Amygdala (tissue), 56 donors: Measurements from ENCODE around the gene BNIP3.
"Not testable (repeated sequence)": the region's sequence is repeated elsewhere in the genome, so short reads cannot be mapped to it uniquely, and the experiment has no call there.

Source experiments
- DNase-seq, 56 donors: peaks; one replicate each; lab custom pipeline; 2025; lab: John Stamatoyannopoulos, UW

The BNIP3 gene

DNA sequence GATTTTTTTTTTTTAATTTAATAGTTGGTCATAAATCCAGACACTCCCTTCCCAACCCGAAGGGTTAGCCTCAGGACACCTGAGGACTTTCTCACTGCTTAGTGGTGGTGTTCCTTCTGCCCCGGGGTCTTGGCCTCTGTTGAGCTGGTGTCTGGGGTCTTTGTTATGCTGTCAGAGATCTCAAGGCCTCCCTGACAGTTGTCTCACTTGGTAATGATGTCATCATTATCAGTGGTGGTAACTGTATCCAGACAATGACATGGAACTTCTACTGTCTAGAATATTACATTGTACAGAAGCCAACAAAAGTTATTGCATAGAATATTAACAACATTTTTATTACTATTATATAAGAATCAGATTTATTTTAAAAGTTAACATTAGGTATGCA, 48.0 kb downstream of the BNIP3 start:
- DNase-seq = no peak

DNA sequence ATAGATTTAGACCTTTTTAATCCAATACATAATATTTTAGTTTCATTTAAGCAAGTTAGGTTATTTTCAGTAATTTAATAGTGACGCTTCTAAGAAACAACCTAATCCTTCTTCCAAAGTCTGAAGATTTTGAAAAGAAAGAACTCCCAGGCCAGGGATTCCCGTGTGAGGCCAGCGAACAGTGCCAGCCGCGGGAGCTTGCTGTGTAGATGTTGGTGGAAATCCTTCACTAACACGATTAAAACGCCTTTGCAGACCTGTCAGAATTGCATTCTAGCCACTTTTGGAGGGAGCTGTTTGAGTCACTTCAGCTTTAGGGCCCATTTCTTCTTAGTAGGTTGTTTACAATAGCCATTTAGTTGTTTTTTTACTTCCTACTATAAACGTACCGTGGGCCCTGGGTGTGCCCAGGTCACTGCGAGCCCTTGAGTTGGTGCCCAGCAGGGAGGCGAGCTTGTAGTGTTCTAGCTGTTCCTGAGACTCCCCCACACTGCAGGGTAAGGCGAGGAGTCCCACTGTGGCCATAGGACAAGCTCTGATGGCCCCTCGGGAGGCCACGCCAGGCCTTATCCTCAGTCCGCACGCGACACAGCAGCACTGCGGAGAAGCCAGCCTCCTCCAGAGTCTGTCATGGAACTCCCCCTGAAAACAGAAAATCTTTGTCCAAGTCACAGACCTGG, 48.6 kb downstream of the BNIP3 start:
- DNase-seq = no peak

DNA sequence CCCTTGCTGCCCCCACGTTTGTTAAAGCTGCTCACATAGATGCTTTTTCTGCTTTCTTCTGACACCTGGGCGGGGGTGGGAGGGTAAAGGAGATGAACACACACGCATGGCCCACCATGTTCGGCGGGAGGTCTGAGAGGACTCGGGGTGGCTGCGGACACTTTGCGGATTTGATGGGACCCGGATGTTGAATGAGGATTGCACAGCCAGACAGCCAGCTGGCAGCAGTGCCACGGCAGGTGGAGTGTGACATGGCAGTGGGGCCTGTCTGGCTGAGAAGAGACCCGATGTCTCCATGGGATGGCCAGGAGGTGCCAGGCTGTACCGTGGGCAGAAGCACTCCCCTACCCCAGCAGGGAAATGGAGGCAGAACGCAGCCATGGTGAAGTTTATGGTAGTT, 49.7 kb downstream of the BNIP3 start:
- no peak for DNase-seq

DNA sequence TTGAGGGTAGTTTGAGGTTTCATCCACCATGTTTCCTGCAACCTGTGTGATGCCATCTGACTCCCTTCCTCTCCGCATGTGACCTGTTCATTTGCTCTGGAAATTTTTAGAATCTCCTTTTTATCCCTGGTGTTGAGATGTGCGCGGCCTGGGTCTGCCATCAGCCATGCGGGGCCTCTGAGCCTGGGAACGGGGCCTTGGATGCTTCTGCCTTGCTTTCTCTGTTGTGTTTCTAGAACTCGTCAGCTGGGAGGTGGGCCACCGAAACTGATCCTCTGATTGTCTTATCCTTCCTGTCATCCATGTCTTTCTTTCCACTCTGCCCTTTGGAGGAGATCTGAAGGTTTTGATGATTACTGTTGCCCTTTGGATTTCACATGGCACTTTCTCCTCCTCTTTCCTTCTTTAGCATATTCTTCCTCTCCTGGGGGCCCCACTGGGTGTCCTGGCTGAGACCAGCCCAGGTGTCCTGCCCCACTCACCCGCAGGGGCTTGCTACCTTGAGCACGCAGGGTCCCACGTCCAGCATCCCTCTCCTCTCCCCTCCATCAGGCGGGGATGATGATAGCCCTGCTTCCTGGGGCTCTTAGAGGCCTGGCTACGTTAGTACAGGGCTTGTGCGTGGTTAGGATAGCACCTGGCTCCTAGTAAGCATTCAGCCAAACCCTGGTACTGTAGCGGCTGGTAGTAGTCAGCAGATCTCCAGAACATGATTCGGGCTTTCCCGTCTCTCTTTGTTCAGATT, 51.0 kb downstream of the BNIP3 start:
- DNase-seq = no peak

DNA sequence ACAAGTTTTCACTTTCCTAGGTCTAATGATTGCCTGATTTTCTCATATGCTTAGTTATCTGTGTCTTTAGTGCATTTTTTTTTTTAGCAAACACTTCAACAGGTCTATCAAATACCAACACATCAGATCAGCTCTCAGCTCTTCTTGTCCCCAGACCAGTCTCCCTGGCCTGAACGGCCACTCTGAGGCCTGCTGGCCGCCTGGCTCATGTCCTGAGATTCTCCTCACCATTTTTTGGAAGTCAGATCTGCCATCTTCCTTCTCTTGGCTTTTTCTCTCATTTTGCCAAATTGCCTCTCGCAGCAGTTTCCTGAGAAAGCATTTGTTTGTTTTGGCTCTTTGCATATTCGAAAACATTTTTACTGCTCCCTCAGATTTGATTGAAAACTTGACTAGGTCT, 51.6 kb downstream of the BNIP3 start:
- no peak for DNase-seq

DNA sequence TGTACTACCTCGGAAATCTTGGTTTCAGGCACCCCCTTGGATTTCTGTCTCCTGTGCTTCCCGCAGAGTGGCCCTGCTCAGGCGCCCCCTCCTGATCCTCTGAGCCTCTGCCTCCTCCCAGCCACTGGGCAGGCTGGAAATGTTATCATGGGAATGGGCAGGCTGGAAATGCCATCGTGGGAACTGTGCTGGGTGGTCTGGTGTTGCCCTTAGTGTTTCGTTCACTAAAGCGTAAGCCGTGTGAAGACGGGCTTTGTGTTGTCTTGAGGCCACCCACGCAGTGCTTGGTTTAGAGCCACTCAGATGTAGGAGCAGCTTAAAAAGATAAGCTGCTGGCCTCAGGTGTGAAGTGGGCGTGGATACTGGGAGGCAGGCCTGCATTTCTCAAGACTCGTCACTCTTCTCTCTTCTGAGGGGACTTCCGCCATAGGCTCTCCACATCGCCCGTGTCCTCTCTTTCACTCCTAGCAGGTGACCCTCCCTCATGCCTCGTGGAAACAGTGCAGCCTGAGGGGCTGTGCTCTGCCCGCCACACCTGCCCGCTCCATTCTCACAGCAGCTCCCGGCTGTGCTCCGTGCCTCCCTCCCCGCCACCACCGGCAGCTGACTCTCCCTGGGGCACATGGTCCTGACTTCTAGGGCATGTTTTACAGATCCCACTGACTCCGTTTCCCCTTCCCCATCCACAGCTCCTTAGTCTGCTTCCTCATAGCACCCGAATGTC, 52.4 kb downstream of the BNIP3 start:
- no peak for DNase-seq

DNA sequence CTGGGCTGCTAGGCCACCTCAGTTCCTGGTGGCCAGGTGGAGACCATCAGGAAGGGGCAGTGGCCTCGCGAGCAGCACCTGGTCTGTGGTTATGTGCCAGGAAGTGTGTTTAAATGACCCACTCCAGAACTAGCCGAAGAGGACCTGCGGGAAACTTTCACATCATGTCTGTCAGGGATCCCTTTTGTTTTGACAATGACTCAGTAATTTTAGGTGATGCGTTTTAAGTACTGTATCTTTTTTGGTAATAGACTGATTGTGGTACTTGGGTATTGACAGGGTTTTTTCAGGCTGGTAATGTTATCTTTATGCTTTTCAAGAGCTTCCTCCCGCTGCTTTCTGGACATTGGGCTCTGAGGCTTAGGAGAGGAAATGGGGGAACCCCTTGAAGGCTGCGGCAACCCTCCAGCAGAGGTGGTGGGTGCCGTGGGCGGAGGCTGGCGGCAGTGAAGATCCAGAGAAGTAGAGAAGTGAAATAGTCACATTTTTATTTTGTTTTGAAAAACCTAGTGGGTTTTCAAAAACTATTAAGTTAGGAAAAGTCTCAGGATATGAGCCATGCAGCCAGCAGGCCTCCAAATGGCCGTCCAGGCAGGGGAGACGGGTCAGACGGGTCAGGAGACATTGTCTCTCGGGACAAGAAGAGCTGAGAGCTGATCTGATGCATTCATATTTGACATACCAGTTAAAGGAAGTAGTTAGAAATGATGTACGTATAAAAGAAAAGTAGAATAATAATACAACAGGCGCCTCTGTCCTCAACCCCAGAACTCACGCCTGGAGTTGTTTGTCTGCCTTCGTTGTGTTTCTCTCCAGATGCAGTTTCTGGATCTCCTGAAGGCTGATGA, 53.3 kb downstream of the BNIP3 start:
- no peak for DNase-seq

DNA sequence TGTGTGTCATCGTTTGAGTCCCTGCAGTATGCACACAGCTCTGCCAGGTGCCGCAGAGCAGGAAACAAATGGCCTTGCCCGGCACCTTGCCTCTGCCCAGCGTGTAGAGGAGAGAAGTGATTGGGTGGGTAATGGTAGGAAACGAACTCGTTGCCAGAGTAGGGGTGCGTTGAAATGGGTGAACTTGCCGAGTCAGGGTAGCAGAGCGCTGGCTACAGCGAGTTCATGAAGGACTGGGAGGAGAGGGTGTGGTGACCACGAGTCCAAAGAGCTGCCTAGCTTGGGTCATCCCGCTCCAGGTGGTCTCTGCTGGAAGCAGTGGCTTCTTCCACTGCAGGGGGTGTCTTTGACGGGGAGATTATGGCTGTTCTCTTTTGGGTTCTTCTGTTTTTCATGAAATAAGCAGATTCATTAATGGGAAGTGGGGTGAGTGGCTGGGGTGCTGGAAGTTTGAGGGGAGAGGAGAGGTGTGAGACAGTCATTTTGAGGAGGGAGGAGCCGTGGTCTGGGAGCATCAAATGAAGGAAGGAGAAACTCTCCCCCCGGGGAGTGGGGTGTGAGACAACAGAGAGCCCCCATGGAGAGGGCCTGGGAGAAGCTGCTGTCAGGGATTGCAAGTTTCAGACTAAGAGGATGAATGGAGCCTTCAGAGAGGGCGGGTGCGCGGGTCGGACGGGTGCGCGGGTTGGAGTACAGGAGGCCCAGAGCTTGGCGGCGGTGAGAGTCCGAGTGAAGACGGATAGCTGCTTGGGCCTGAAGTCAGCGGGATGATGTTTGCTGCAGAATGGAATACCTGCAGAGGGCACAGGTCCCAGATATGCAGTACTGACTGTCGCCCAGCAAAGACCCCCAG, 54.8 kb downstream of the BNIP3 start:
- no peak for DNase-seq

DNA sequence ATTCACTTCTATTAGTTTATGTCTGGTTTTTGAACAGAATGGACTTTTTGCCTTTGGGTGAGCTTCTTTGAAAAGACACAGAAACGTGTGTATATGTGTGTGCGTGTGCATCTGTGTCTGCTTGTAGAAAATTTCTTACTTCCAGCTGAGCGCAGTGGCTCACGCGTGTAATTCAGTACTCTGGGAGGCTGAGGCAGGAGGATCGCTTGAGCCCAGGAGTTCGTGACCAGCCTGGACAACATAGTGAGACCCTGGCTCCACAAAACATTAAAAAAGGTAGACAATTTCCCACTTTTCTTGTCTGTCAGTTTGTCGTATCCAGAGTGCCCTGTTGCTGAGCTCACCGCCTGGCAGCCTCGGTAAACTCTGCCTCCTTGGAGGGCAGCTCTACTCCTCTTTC, 55.5 kb downstream of the BNIP3 start:
- no peak for DNase-seq

DNA sequence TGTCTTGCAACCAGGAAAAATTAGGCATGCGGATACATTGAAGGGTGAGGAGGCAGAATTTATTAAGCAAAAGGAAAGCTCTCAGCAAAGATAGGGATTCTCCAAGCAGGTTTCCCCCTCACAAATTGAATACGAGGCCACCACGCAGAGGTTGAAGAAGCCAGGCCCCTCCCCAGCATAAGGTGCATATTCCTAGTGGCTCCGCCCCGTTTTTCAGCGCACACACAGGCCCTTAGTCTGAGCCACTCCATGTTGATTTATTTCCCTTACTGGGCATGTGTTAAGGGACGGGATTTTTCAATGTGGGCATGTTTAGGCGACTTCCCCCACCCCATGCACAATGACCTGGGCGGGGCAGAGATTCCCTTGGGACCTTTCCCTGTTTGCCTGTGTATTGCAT, 56.0 kb downstream of the BNIP3 start:
- DNase-seq = no peak

DNA sequence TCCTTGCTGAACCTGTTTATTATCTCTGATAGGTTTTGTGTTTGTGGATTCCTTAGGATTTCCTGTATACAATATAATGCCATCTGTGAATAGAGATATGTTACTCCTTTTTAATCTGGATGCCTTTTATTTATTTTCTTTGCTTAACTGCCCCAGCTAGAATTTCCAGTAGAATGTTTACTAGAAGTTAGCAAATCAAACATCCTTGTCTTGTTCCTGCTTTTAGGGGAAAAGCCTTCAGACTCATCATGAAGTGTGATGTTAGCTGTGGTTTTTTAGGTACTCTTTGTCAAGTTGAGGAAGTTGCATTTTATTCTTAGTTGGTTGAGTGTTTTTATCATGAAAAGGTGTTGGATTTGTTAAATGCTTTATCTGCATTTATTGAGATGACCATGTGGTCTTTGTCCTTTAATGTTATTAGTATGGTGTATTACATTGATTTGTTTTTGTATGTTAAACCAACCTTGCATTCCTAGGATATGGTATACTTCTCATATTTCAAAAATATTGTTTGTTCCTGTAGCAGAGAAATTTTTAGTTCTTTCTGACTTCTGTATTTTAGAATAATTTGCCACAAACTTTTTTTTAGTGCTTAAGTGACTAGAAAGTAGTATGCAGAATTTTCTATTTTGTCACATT, 56.6 kb downstream of the BNIP3 start:
- no peak for DNase-seq

DNA sequence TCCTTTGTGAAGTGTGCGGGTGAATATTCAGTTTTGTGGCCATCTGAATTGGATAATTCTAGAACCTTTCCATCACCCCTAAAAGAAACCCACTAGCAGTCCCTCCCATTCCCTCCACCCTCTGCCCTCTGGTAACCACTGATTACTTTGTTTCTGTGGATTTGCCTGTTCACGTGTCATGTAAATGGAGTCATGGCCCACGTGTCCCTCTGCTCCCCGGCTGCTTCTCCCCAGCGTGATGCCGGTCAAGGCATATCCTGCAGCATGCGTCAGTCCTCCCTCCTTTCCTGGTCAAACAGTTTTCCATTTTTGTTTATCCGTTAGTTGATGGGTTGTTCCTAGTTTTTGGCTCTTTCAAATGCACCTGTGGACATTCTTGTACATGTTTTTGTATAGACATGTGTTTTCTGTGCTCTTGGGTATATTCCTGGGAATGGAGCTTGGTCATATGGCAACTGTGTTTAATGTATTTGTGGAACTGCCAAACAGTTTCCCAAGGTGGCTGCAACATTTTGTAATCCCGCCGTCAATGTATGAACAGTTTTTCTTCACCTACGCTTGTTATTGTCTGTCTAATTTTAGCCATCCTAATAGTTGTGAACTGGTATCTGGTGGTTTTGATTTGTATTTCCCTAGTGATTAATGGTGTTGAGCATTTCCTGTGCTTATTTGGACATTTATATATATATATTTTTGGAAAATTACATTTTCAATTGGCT, 58.5 kb downstream of the BNIP3 start:
- no peak for DNase-seq

DNA sequence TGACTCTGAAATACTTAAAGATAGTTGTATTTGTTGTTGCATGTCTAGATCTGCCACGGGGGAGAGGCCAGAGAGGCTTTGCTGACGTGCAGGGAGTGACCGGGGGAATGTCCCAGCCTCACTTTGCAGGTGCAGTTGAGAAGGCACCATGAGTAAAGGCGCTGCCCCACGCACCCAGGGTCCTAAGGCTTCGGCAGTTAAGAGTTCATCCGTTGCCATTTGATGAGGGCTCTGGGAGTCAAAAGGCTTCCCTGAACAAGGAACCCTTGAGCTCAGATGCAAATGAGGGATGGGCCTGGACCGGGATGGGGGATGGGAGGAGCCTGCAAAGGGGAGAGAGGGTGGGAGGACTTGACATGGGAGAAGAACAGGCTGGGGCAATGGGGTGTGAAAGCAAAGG, 60.5 kb downstream of the BNIP3 start:
- DNase-seq = peak in 14 of 56 donors; percentile 12 to 47 (median 30)

DNA sequence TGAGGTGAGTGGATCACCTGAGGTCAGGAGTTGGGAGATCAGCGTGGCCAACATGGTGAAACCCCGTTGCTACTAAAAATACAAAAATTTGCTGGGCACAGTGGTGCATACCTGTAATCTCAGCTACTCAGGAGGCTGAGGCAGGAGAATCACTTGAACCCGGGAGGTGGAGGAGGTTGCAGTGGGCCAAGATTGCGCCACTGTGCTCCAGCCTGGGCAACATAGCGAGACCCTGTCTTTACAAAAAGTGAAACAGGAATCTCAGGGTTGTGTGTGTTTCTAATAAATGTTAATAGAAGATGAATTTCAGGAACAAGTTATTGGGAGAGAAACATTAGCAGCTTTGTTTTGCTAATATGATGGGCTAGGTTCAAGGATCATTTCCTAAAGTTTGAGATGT, 61.0 kb downstream of the BNIP3 start:
- no peak for DNase-seq

DNA sequence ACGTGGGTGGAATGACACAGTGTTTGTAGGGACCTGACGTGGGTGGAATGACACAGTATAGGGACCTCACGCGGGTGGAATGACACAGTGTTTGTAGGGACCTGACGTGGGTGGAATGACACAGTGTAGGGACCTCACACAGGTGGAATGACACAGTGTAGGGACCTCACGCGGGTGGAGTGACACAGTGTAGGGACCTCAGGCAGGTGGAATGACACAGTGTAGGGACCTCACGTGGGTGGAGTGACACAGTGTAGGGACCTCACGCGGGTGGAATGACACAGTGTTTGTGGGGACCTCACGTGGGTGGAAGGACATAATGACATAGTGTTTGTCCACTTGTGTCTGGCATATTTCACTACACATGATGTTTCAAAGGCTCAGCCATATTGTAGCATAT, 61.6 kb downstream of the BNIP3 start:
- no peak for DNase-seq

DNA sequence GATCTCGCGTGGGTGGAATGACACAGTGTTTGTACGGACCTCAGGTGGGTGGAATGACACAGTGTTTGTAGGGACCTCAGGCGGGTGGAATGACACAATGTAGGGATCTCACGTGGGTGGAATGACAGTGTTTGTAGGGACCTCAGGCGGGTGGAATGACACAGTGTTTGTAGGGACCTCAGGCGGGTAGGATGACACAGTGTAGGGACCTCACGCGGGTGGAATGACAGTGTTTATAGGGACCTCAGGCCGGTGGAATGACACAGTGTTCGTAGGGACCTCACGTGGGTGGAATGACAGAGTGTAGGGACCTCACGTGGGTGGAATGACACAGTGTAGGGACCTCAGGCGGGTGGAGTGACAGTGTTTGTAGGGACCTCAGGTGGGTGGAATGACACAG, 62.3 kb downstream of the BNIP3 start:
- not testable (repeated sequence) for DNase-seq
